VCaP (cell line): ENCODE results near the gene RIPOR3.
A peak's percentile ranks its signal among the peaks of the same experiment; 100 is the strongest.

Source experiments
- H3K27ac ChIP-seq: fragments of 450-650 bp; 2 replicates; pipeline ENCODE4 v1.5.1; 2017
- TF ChIP-seq, protein P1 (sequence below): fragments of 450-650 bp; conservative IDR thresholded peaks from 2 replicates; pipeline ENCODE4 v1.5.1; 2017; ENCODE audit warnings: mild to moderate bottlenecking, moderate library complexity

The RIPOR3 gene

DNA sequence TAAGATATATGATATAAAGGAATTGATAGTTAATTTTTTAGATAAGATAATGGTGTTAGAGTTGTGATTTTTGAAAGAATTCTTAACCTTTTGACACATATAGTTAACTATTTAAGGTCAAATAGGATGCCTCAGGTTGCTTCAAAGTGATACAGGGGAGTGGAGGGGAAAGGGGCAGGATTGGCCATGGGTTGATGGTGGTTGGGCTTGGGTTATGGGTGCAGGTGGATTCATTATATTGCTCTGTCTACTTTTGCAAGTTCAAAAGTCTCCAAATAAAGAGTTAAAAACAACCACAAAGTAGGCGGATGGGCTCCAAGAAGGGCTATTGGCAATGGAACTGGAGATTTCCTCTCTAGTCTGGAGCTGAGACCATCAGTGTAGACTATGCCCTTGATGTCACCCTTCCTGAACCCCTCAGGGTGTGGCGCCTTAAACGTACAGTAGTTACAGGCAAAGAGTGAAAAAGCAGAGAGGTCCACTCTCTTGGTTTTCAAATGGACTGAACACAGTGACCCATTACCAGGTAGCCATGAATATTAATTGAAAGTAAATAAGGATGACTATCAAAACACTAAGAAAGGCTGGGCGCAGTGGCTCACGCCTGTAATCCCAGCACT lies 100.0 kb downstream of the RIPOR3 start:
- TF ChIP-seq, protein P1, sequence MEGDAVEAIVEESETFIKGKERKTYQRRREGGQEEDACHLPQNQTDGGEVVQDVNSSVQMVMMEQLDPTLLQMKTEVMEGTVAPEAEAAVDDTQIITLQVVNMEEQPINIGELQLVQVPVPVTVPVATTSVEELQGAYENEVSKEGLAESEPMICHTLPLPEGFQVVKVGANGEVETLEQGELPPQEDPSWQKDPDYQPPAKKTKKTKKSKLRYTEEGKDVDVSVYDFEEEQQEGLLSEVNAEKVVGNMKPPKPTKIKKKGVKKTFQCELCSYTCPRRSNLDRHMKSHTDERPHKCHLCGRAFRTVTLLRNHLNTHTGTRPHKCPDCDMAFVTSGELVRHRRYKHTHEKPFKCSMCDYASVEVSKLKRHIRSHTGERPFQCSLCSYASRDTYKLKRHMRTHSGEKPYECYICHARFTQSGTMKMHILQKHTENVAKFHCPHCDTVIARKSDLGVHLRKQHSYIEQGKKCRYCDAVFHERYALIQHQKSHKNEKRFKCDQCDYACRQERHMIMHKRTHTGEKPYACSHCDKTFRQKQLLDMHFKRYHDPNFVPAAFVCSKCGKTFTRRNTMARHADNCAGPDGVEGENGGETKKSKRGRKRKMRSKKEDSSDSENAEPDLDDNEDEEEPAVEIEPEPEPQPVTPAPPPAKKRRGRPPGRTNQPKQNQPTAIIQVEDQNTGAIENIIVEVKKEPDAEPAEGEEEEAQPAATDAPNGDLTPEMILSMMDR, result no peak
- H3K27ac ChIP-seq, result peak overlapping the region; percentile 82

DNA sequence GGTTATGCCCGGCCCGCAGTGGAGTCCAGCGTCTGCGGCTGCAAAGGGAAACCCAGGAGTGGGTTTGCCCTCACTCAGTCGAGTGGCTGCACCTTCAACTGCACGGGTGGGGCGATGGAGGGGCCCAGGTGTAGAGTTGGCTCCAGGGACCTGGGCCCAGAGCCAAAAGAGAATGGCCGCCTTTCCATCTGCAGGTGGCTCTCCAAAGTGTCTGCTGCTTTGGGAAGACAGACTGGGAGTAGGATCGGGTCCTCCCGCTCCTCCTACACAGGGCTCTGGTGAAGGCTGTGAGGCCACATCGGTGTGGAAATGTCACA lies 101.0 kb downstream of the RIPOR3 start:
- TF ChIP-seq, protein P1, result no peak
- peak overlapping the region; percentile 82; the same call in 1 of the 2 replicates for H3K27ac ChIP-seq

DNA sequence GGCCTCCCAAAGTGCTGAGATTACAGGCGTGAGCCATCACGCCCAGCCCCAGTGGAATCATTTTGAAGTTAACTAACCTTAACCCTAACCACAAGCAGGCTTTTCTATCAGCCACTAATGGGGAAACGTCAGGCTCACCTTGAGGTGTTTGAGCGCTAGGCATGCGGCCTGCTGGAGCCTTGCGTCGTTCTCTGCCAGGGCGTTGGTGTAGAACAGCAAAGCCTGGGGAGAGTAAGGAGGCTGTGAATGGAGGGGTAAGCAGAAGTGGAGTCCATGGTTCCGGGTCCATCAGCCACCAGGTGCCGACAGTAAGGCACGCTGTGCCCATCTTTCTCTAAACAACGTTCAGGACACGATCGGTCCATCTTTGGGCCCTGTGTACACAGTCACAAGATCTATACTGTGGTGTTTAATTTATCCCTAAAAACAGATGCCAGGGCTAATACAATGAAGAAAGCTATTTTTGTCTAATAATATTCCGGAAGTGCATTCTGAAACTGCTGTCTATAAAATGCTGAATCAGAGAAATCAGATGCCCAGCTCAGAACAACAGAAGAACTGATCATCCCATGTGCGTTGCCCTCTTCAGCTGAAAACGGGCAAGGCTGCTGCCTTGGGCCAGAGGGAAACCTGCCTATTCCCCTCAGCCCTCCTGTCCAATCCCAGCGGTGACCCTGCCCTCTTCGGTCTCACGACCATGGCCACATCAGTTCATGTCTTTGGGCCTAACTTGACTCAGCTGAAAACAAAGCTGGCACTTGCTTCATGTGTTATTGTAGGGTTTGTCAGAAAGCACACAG lies 101.6 kb downstream of the RIPOR3 start:
- TF ChIP-seq, protein P1, result no peak

DNA sequence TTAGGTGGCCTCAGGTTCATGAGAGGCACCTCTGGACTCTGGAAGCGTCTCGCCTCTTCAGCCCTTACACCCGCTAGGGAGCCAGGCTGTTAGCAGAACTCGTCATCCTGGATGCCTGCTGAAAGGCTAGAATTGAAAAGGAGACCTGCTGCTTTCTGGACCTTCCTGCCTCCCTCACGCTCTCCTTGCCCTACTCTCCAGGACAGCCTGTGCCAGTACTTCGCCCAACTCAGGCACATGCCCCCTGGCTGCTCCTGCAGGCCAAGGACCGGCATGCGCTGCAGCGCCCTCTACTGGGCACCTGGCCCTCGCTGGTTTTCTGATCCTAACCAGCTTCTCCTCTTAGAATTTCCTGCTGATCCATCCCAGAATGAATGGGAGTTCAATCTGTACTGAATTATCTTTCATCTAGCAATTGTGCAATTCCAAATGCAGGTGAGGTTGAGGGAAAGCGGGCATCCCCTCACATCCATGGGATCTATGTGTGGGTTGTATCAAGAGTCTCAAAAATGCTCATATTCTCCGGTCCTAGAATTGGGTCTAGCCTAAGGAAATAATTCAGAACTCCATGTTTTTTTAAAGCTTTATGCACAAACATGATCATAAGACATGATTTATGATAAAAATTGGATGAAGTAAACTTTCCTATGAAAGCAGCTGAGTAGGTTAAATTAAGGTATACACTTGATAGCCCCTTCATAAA lies 103.2 kb downstream of the RIPOR3 start:
- no peak overlapping the region for H3K27ac ChIP-seq
- TF ChIP-seq, protein P1, result peak; percentile 95

More for the DNA sequence above, 101.6 kb downstream of the RIPOR3 start:
- H3K27ac ChIP-seq, result peak overlapping the region; percentile 82; the same call in 1 of the 2 replicates

DNA sequence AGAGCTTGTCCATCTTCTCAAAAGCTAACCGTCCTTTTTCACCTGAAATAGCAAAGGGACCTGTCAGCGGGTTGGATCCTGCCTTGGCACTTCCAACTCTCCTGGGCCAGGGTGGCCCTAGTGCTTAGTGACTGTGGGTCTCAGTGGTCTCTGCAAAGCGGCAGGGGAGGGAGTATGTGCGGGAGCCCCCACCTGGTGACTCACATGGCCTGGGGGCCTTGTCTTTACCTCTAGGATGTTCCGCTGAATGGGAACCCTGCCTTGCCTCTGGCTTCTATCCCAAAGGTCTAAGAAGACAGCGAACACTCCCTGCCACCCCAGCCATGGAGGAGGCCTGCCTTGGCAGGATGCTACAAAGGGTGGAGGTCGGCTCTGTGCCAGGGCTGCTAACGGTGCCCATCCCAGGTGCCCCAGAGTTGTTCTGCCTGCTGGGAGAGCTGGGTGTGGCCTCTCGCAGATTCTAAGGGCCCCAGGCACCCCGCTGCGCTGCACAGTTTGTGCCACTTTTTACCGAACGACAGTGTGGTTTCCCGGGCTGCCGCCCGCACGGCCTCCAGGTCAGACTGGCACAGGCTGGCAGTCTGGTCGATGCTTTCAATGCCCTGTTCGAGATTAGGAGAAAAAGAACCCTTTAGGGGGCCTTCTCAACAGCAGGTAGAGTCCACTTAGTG lies 103.9 kb downstream of the RIPOR3 start:
- TF ChIP-seq, protein P1, result no peak
- H3K27ac ChIP-seq, result no peak overlapping the region

DNA sequence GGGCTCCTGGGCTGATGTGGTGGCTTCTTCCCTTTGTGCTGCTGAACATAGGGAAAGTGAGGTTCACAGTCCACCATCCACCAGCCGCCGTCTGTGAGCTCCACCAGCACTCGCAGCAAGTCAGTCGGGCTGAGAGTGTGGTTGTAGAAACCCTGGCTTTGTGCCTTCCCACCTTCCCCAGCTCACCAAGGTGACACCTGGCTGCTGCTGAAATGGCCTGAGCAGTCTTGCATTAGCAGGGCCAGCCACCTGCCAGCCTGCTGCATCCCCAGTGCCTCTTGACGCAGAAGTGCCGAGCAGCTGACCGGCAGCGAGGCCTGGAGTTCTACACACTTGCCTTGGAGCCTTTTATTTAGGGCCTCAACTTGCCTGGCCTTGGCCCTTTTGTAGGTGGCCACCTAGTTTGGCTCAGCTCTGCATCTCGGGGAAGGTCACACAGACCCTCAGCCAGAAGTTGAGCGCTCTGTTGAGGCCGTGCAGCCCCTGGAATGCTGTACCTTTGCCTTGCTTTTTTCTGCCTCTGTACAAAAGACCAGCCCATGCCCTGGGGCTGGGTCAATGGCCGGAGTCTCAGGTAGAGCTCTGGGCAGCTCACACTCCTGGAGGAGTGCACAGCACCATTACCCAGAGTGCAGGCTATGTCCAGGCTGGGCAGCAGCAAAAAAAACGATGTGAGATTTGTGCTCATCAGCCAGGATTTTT lies 104.7 kb downstream of the RIPOR3 start:
- TF ChIP-seq, protein P1, result no peak

More for the DNA sequence above, 104.7 kb downstream of the RIPOR3 start:
- H3K27ac ChIP-seq, result no peak overlapping the region
